Parathyroid adenoma (tissue), 2 donors: ENCODE results near the gene VASN.

Experiments used
- H2AFZ ChIP-seq: fragments of 300-600 bp; sonication (generic); one replicate; pipeline ENCODE4 v1.7.0; 2017; ENCODE audit warnings: antibody characterized with exemption, mild to moderate bottlenecking
- H3K27ac ChIP-seq: fragments of 300-600 bp; sonication (generic); one replicate; pipeline ENCODE4 v1.7.0; 2017
- H3K27me3 ChIP-seq: fragments of 300-600 bp; sonication (generic); one replicate; pipeline ENCODE4 v1.7.0; 2017; ENCODE audit warnings: low read length; ENCODE audit not compliant: control insufficient read depth, insufficient read depth
- H3K36me3 ChIP-seq: fragments of 300-600 bp; sonication (generic); one replicate; pipeline ENCODE4 v1.7.0; 2017; ENCODE audit warnings: low read length; ENCODE audit not compliant: control insufficient read depth, insufficient read depth
- H3K4me1 ChIP-seq: fragments of 300-600 bp; sonication (generic); one replicate; pipeline ENCODE4 v1.7.0; 2017; ENCODE audit warnings: control low read depth
- H3K4me2 ChIP-seq: fragments of 300-600 bp; sonication (generic); one replicate; pipeline ENCODE4 v1.7.0; 2017; ENCODE audit warnings: low read length
- H3K4me3 ChIP-seq: fragments of 300-600 bp; sonication (generic); one replicate; pipeline ENCODE4 v1.7.0; 2017; ENCODE audit warnings: low read depth, low read length
- H3K79me2 ChIP-seq: fragments of 300-600 bp; sonication (generic); one replicate; pipeline ENCODE4 v1.7.0; 2017; ENCODE audit warnings: control low read depth
- H3K9ac ChIP-seq: fragments of 300-600 bp; sonication (generic); one replicate; pipeline ENCODE4 v1.7.0; 2017; ENCODE audit warnings: mild to moderate bottlenecking
- H3K9me3 ChIP-seq: fragments of 300-600 bp; sonication (generic); one replicate; pipeline ENCODE4 v1.7.0; 2017; ENCODE audit warnings: low read length; ENCODE audit not compliant: control insufficient read depth
- TF ChIP-seq, protein P1 (sequence below): fragments of 300-600 bp; sonication (generic); IDR thresholded peaks from one replicate; pipeline ENCODE4 v1.7.0; 2017; ENCODE audit warnings: antibody characterized with exemption, mild to moderate bottlenecking
- donor health status: primary hyperparathyroidism.

The VASN gene

GRCh38 chr16:4407543-4408322, 36.1 kb downstream of the VASN start:
- Histone ChIP-seq H3K27ac (no peak overlapping the region), H3K4me1 (peaks cover 25% of the 10 kb centered on the region)

GRCh38 chr16:4408323-4408690, 36.7 kb downstream of the VASN start:
- Histone ChIP-seq H3K4me3 (no peak overlapping the region), H3K36me3 (no peaks in the 10 kb centered on the region), H3K27me3 (no peaks in the 10 kb centered on the region), H3K27ac (no peak overlapping the region), H3K4me2 (no peak overlapping the region), H3K79me2 (no peaks in the 10 kb centered on the region), H3K4me1 (peaks cover 25% of the 10 kb centered on the region), H2AFZ (no peak overlapping the region), H3K9me3 (no peaks in the 10 kb centered on the region), H3K9ac (no peak overlapping the region)
- TF ChIP-seq, protein P1, sequence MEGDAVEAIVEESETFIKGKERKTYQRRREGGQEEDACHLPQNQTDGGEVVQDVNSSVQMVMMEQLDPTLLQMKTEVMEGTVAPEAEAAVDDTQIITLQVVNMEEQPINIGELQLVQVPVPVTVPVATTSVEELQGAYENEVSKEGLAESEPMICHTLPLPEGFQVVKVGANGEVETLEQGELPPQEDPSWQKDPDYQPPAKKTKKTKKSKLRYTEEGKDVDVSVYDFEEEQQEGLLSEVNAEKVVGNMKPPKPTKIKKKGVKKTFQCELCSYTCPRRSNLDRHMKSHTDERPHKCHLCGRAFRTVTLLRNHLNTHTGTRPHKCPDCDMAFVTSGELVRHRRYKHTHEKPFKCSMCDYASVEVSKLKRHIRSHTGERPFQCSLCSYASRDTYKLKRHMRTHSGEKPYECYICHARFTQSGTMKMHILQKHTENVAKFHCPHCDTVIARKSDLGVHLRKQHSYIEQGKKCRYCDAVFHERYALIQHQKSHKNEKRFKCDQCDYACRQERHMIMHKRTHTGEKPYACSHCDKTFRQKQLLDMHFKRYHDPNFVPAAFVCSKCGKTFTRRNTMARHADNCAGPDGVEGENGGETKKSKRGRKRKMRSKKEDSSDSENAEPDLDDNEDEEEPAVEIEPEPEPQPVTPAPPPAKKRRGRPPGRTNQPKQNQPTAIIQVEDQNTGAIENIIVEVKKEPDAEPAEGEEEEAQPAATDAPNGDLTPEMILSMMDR, result no peak

More at GRCh38 chr16:4407543-4408322, 36.1 kb downstream of the VASN start:
- no peaks in the 10 kb centered on the region for H3K36me3 ChIP-seq
- TF ChIP-seq, protein P1, result no peak
- no peak overlapping the region for H2AFZ ChIP-seq
- H3K4me2 ChIP-seq, result no peak overlapping the region
- no peaks in the 10 kb centered on the region for H3K27me3 ChIP-seq
- H3K9ac ChIP-seq, result no peak overlapping the region
- H3K79me2 ChIP-seq, result no peaks in the 10 kb centered on the region
- H3K9me3 ChIP-seq, result no peaks in the 10 kb centered on the region
- no peak overlapping the region for H3K4me3 ChIP-seq

DNA sequence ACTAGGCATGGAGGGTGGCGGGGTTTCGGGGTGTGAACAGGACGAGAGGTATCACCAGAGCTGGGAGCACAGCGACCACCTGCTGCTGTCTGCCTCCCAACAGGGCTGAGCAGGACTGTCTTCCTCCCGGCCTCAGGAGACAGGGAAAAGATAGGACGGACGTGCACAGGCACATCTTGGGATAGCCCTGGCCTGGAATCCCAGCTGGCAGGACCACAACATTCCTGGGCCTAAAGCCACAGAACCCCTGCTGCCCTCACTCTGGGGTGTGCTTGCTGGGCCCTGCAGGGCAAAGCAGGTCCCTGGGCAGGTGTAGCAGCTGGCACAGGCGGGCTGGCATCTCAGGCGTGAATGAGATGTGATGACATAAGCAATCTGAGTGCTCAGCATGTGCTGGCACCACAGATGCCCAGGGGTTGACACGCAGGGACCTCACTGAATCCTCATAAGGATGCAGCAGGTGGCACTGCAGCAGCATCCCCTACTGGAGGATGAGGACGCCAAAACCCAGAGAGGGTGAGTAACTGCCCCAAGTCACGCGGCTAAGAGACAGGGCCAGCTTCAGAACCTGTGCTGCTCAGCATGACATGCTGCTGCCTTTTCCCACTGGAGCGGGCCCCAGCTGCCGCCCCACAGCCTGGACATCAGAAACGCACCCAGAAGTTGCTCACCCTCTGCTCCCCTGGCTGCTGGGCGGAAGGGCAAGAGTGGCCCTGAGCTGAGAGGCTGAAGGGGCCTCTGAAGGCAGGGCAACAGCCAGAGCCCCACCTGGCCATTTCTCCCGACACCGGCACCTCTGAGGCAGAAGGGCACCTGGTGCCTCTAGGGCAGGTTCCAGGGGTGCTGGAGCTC, 37.7 kb downstream of the VASN start:
- Histone ChIP-seq H3K4me1 (peaks cover 25% of the 10 kb centered on the region), H3K4me3 (no peak overlapping the region), H3K4me2 (no peak overlapping the region), H3K36me3 (no peaks in the 10 kb centered on the region), H3K79me2 (no peaks in the 10 kb centered on the region), H2AFZ (no peak overlapping the region), H3K27me3 (no peaks in the 10 kb centered on the region), H3K9ac (no peak overlapping the region), H3K27ac (no peak overlapping the region), H3K9me3 (no peaks in the 10 kb centered on the region)
- TF ChIP-seq, protein P1, result no peak

DNA sequence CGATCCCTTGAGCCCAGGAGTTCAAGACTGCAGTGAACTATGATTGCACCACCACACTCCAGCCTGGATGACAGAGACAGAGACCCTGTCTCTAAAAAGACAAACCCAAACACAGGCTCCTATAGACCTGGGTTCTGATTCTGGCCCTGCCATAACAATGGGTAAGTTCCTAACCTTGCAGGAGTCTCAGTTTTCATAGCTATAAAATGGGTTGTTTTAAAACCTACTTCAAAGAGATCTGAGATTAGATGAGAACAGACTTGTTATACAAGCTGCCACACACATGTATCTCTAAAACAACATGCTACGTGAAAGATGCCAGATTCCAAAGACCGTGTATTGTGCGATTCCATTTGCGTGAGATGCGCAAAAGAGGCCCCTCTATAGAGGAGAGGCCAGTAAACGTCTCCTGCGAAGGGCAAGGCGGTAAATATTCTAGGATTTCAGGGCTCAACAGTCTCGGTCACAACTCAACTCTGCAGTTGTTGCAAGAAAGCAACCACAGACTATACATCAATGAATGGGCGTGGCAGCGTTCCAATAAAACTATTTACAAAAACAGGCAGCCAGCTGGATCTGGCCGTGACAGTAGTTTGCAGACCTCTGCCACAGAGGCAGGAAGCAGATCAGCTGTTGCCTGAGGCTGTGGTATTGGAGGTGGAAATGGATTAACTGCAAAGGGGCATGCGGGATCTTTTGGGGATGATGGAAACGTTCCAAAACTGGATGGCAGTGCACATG, 38.9 kb downstream of the VASN start:
- TF ChIP-seq, protein P1, result no peak
- H3K79me2 ChIP-seq, result no peaks in the 10 kb centered on the region
- no peaks in the 10 kb centered on the region for H3K9me3 ChIP-seq
- H2AFZ ChIP-seq, result no peak overlapping the region
- peak overlapping the region; percentile 18 for H3K4me2 ChIP-seq
- H3K4me1 ChIP-seq, result peaks cover 25% of the 10 kb centered on the region
- H3K36me3 ChIP-seq, result no peaks in the 10 kb centered on the region
- peak overlapping the region; percentile 8 for H3K4me3 ChIP-seq
- no peaks in the 10 kb centered on the region for H3K27me3 ChIP-seq
- peak overlapping the region; percentile 26 for H3K27ac ChIP-seq
- no peak overlapping the region for H3K9ac ChIP-seq
